Panc1 (cell line): Measurements from ENCODE around the gene PRRC2C. TPM values are rescaled to one million over a fixed set of nuclear protein-coding genes. Genes with fewer than 3 reads are reported as not detected.

ENCODE experiments used
- ATAC-seq: fragments of 200-7000 bp; cut with Tn5 transposase; 2 replicates; pipeline ENCODE4 v1.9.1; 2020; ENCODE audit warnings: mild to moderate bottlenecking, moderate library complexity
- BruUV-seq: library from RNA; stranded (reverse); fragments of 400-500 nt; replicated peaks from 2 replicates; lab custom pipeline; 2021; lab: Mats Ljungman, UMichigan
- CTCF ChIA-PET: fragments of 300-600 bp; sonication (Branson Sonifier 250); formaldehyde crosslinking; loops from one replicate; lab custom pipeline; 2022; ENCODE audit warnings: antibody characterized with exemption; lab: Charles Lee
- POLR2A ChIA-PET: fragments of 300-600 bp; sonication (Branson Sonifier 250); formaldehyde crosslinking; loops from one replicate; lab custom pipeline; 2022; ENCODE audit warnings: antibody characterized with exemption; lab: Charles Lee
- DNase-seq: peaks from one replicate; pipeline ENCODE4 v3.0.0-alpha.2; 2010; ENCODE audit warnings: low read depth, low spot score
- H3K27ac ChIP-seq: 2 replicates; pipeline ENCODE4 v1.5.1; 2011; ENCODE audit warnings: mild to moderate bottlenecking, low read length, inconsistent platforms
- H3K27me3 ChIP-seq: fragments of 200-500 bp; sonication (Bioruptor generic); 2 replicates; pipeline ENCODE4 v1.6.0; 2014; ENCODE audit warnings: low read length, inconsistent platforms; ENCODE audit not compliant: control insufficient read depth, insufficient read depth
- H3K36me3 ChIP-seq: fragments of 200-500 bp; sonication (Bioruptor generic); 2 replicates; pipeline ENCODE4 v1.5.1; 2014; ENCODE audit warnings: inconsistent platforms, mild to moderate bottlenecking, low read length, moderate library complexity; ENCODE audit not compliant: control insufficient read depth, insufficient read depth
- H3K4me1 ChIP-seq: 2 replicates; pipeline ENCODE4 v1.5.1; 2011; ENCODE audit warnings: inconsistent platforms, mild to moderate bottlenecking, low read length, moderate library complexity; ENCODE audit not compliant: control insufficient read depth, insufficient read depth
- H3K4me3 ChIP-seq, 2 experiments: 2 replicates each; pipeline ENCODE4 v1.5.1; 2011 to 2012; ENCODE audit warnings: low read depth in 2 of 2, low read length in 2 of 2, mild to moderate bottlenecking in 2 of 2, inconsistent platforms in 1 of 2, moderate library complexity in 1 of 2
- H3K9me3 ChIP-seq: fragments of 200-500 bp; sonication (Bioruptor generic); 2 replicates; pipeline ENCODE4 v1.5.1; 2014; ENCODE audit warnings: low read depth, mild to moderate bottlenecking, inconsistent platforms, low read length, moderate library complexity; ENCODE audit not compliant: control insufficient read depth, insufficient read depth
- CTCF ChIP-seq: fragments of 450-650 bp; IDR thresholded peaks from 2 replicates; pipeline ENCODE4 v1.5.1; 2017; ENCODE audit warnings: mild to moderate bottlenecking
- POLR2AphosphoS5 ChIP-seq: IDR thresholded peaks from 2 replicates; pipeline ENCODE4 v1.6.1; 2012; ENCODE audit warnings: mild to moderate bottlenecking, low read depth, low read length, moderate library complexity
- REST ChIP-seq, 2 experiments: IDR thresholded peaks; 2 replicates each; pipeline ENCODE4 v1.6.1; 2011 to 2012; ENCODE audit warnings: low read depth in 2 of 2, control low read depth in 1 of 2, low read length in 1 of 2, mild to moderate bottlenecking in 1 of 2, moderate library complexity in 1 of 2; ENCODE audit not compliant: insufficient read depth in 1 of 2
- SIN3A ChIP-seq: IDR thresholded peaks from 2 replicates; pipeline ENCODE4 v1.6.1; 2012; ENCODE audit warnings: low read depth, mild to moderate bottlenecking, low read length, moderate library complexity, borderline replicate concordance; ENCODE audit not compliant: insufficient read depth
- TCF7L2 ChIP-seq: IDR thresholded peaks from 2 replicates; pipeline ENCODE4 v1.6.1; 2011; ENCODE audit warnings: mild to moderate bottlenecking, low read depth, low read length, inconsistent platforms
- in situ Hi-C: cut with HindIII; loops from 2 replicates; pipeline ENCODE4 v1.10.0; 2016; ENCODE audit warnings: low sequenced_read_pairs, low pct_unique_long_range_greater_than_20kb
- intact Hi-C: fragments of 100-400 bp; cut with micrococcal nuclease; formaldehyde crosslinking; loops from one replicate; pipeline ENCODE4 v1.10.0; 2022; ENCODE audit not compliant: unreplicated experiment
- total RNA-seq: library from RNA; stranded (reverse); gene quantifications from one replicate; pipeline ENCODE4 v1.2.1, GENCODE V29; 2021; ENCODE audit not compliant: unreplicated experiment

The PRRC2C gene
- total RNA-seq, 1 experiment from 2014 or later, result 145 TPM

- H3K36me3 ChIP-seq, result peaks cover 55% of the 10 kb centered on the region
- no TSS peak for BruUV-seq
- no peak for ATAC-seq
- in situ Hi-C loops (no loop called here), intact Hi-C loops (no loop called here)
- no peak for DNase-seq
- H3K27me3 ChIP-seq, result no peaks in the 10 kb centered on the region
- no peaks in the 10 kb centered on the region for H3K4me1 ChIP-seq
- no peak overlapping the region for H3K4me3 ChIP-seq
- no peak overlapping the region for H3K27ac ChIP-seq
- CTCF ChIA-PET, result no interaction called here
- POLR2A ChIA-PET, result no interaction called here
- no peak for TF ChIP-seq REST (IDR thresholded peaks at IDR 0.05; ENCODE audit: insufficient read depth in 1 of 2, low read depth in 2 of 2, low read length in 1 of 2)
- no peak for TF ChIP-seq POLR2AphosphoS5
- TF ChIP-seq CTCF, result no peak
- TF ChIP-seq TCF7L2, result no peak
- TF ChIP-seq SIN3A, result no peak
- H3K9me3 ChIP-seq, result no peaks in the 10 kb centered on the region
Measured at GRCh38 chr1:171585715-171586114, 100.4 kb downstream of the PRRC2C start.

- ATAC-seq (no peak), DNase-seq (no peak)
- in situ Hi-C loops, result no loop called here
- TF ChIP-seq CTCF (no peak), POLR2AphosphoS5 (no peak), REST (IDR thresholded peaks at IDR 0.05; ENCODE audit: insufficient read depth in 1 of 2, low read depth in 2 of 2, low read length in 1 of 2) (no peak), TCF7L2 (no peak), SIN3A (no peak)
- no peak overlapping the region for H3K27ac ChIP-seq
- no peaks in the 10 kb centered on the region for H3K4me1 ChIP-seq
- no peak overlapping the region for H3K4me3 ChIP-seq
- CTCF ChIA-PET, result no interaction called here
- no TSS peak for BruUV-seq
- intact Hi-C loops, result no loop called here
- H3K36me3 ChIP-seq, result peaks cover 51% of the 10 kb centered on the region
- no peaks in the 10 kb centered on the region for H3K9me3 ChIP-seq
- POLR2A ChIA-PET, result interaction anchor here (0.6 kb wide), 1 partner anchor 127 kb away, joined by 8 read pairs; no protein-coding TSS in a partner anchor
- H3K27me3 ChIP-seq, result no peaks in the 10 kb centered on the region
Measured at GRCh38 chr1:171588230-171588629, 102.9 kb downstream of the PRRC2C start.
